Measurements from ENCODE around the gene HOXA5.

Gene HOXA5

GRCh38 chr7:27171325-27171636 lies 27.8 kb upstream of the HOXA5 start:
- Histone ChIP-seq H3K27me3 (ENCODE audit: insufficient read depth, low read length) (peaks cover 99% of the 10 kb centered on the region), H3K4me3 (ENCODE audit: low read length) (no peak overlapping the region)

GRCh38 chr7:27170426-27171324 lies 27.2 kb upstream of the HOXA5 start:
- Histone ChIP-seq H3K4me1 (ENCODE audit: insufficient read depth, low read length) (peaks cover 3% of the 10 kb centered on the region), H3K27me3 (ENCODE audit: insufficient read depth, low read length) (peaks cover 99% of the 10 kb centered on the region), H3K4me3 (ENCODE audit: low read length) (no peak overlapping the region), H3K36me3 (ENCODE audit: insufficient read depth, low read length) (no peaks in the 10 kb centered on the region), H2AFZ (ENCODE audit: low read depth, low read length) (no peak overlapping the region), H3K9me3 (ENCODE audit: low read length) (peaks cover 5% of the 10 kb centered on the region)

More at GRCh38 chr7:27171325-27171636, 27.8 kb upstream of the HOXA5 start:
- no peak overlapping the region for H2AFZ ChIP-seq (ENCODE audit: low read depth, low read length)
- no peaks in the 10 kb centered on the region for H3K36me3 ChIP-seq (ENCODE audit: insufficient read depth, low read length)
- H3K9me3 ChIP-seq (ENCODE audit: low read length): peaks cover 5% of the 10 kb centered on the region
- peaks cover 3% of the 10 kb centered on the region for H3K4me1 ChIP-seq (ENCODE audit: insufficient read depth, low read length)

- Histone ChIP-seq H3K4me1 (ENCODE audit: insufficient read depth, low read length) (peaks cover 3% of the 10 kb centered on the region), H3K27me3 (ENCODE audit: insufficient read depth, low read length) (peaks cover 99% of the 10 kb centered on the region), H3K9me3 (ENCODE audit: low read length) (peaks cover 3% of the 10 kb centered on the region), H3K36me3 (ENCODE audit: insufficient read depth, low read length) (no peaks in the 10 kb centered on the region), H3K4me3 (ENCODE audit: low read length) (no peak overlapping the region), H2AFZ (ENCODE audit: low read depth, low read length) (no peak overlapping the region)
Observed at GRCh38 chr7:27169658-27170425, 26.4 kb upstream of the HOXA5 start.

GRCh38 chr7:27168265-27168947 lies 24.9 kb upstream of the HOXA5 start:
- Histone ChIP-seq H3K4me3 (ENCODE audit: low read length) (no peak overlapping the region), H3K9me3 (ENCODE audit: low read length) (no peaks in the 10 kb centered on the region), H2AFZ (ENCODE audit: low read depth, low read length) (no peak overlapping the region), H3K36me3 (ENCODE audit: insufficient read depth, low read length) (no peaks in the 10 kb centered on the region), H3K27me3 (ENCODE audit: insufficient read depth, low read length) (peaks cover 99% of the 10 kb centered on the region), H3K4me1 (ENCODE audit: insufficient read depth, low read length) (peaks cover 3% of the 10 kb centered on the region)

GRCh38 chr7:27167916-27168264 lies 24.4 kb upstream of the HOXA5 start:
- Histone ChIP-seq H3K9me3 (ENCODE audit: low read length) (no peaks in the 10 kb centered on the region), H2AFZ (ENCODE audit: low read depth, low read length) (no peak overlapping the region), H3K27me3 (ENCODE audit: insufficient read depth, low read length) (peaks cover 99% of the 10 kb centered on the region), H3K4me1 (ENCODE audit: insufficient read depth, low read length) (peaks cover 3% of the 10 kb centered on the region), H3K4me3 (ENCODE audit: low read length) (no peak overlapping the region), H3K36me3 (ENCODE audit: insufficient read depth, low read length) (no peaks in the 10 kb centered on the region)

GRCh38 chr7:27166531-27167505 lies 23.3 kb upstream of the HOXA5 start:
- Histone ChIP-seq H3K4me3 (ENCODE audit: low read length) (no peak overlapping the region), H3K9me3 (ENCODE audit: low read length) (no peaks in the 10 kb centered on the region), H3K36me3 (ENCODE audit: insufficient read depth, low read length) (no peaks in the 10 kb centered on the region), H3K27me3 (ENCODE audit: insufficient read depth, low read length) (peaks cover 99% of the 10 kb centered on the region), H3K4me1 (ENCODE audit: insufficient read depth, low read length) (peaks cover 3% of the 10 kb centered on the region), H2AFZ (ENCODE audit: low read depth, low read length) (no peak overlapping the region)

GRCh38 chr7:27165996-27166530 lies 22.6 kb upstream of the HOXA5 start:
- no peak overlapping the region for H3K4me3 ChIP-seq (ENCODE audit: low read length)
- H3K27me3 ChIP-seq (ENCODE audit: insufficient read depth, low read length): peaks cover 96% of the 10 kb centered on the region
- H3K36me3 ChIP-seq (ENCODE audit: insufficient read depth, low read length): no peaks in the 10 kb centered on the region
- no peak overlapping the region for H2AFZ ChIP-seq (ENCODE audit: low read depth, low read length)
- H3K9me3 ChIP-seq (ENCODE audit: low read length): no peaks in the 10 kb centered on the region
- peaks cover 5% of the 10 kb centered on the region for H3K4me1 ChIP-seq (ENCODE audit: insufficient read depth, low read length)

- Histone ChIP-seq H2AFZ (ENCODE audit: low read depth, low read length) (no peak within 1 kb of the TSS), H3K4me3 (ENCODE audit: low read length) (no peak within 1 kb of the TSS), H3K27me3 (ENCODE audit: insufficient read depth, low read length) (peaks cover 93% of the 10 kb centered on the region), H3K9me3 (ENCODE audit: low read length) (no peaks in the 10 kb centered on the region), H3K4me1 (ENCODE audit: insufficient read depth, low read length) (peaks cover 6% of the 10 kb centered on the region), H3K36me3 (ENCODE audit: insufficient read depth, low read length) (no peaks in the 10 kb centered on the region)
Observed at GRCh38 chr7:27165089-27165995, 21.9 kb upstream of the HOXA5 start, which contains the start of gene HOXA9. Gene HOXA9 (minus strand): TSS chr7:27165537. CDS start chr7:27165457, 80 bp downstream.

GRCh38 chr7:27164367-27165088 lies 21.0 kb upstream of the HOXA5 start:
- H3K27me3 ChIP-seq (ENCODE audit: insufficient read depth, low read length): peaks cover 93% of the 10 kb centered on the region
- no peaks in the 10 kb centered on the region for H3K36me3 ChIP-seq (ENCODE audit: insufficient read depth, low read length)
- no peaks in the 10 kb centered on the region for H3K9me3 ChIP-seq (ENCODE audit: low read length)
- H3K4me1 ChIP-seq (ENCODE audit: insufficient read depth, low read length): peaks cover 3% of the 10 kb centered on the region
- H2AFZ ChIP-seq (ENCODE audit: low read depth, low read length): no peak overlapping the region
- no peak overlapping the region for H3K4me3 ChIP-seq (ENCODE audit: low read length)

- H2AFZ ChIP-seq (ENCODE audit: low read depth, low read length): no peak overlapping the region
- peaks cover 4% of the 10 kb centered on the region for H3K9me3 ChIP-seq (ENCODE audit: low read length)
- no peaks in the 10 kb centered on the region for H3K36me3 ChIP-seq (ENCODE audit: insufficient read depth, low read length)
- H3K4me1 ChIP-seq (ENCODE audit: insufficient read depth, low read length): peaks cover 3% of the 10 kb centered on the region
- H3K4me3 ChIP-seq (ENCODE audit: low read length): no peak overlapping the region
- H3K27me3 ChIP-seq (ENCODE audit: insufficient read depth, low read length): peaks cover 93% of the 10 kb centered on the region
Observed at GRCh38 chr7:27164045-27164366, 20.5 kb upstream of the HOXA5 start.
